Middle frontal gyrus (tissue), 1 donor: ENCODE results near the gene PACS1.
"Not testable (repeated sequence)": the region's sequence is repeated elsewhere in the genome, so short reads cannot be mapped to it uniquely, and the experiment has no call there.

Source experiments
- DNase-seq: peaks from one replicate; pipeline ENCODE4 v3.0.0-alpha.2; 2015; ENCODE audit warnings: low spot score; ENCODE audit errors: extremely low spot score

PACS1 gene

DNA sequence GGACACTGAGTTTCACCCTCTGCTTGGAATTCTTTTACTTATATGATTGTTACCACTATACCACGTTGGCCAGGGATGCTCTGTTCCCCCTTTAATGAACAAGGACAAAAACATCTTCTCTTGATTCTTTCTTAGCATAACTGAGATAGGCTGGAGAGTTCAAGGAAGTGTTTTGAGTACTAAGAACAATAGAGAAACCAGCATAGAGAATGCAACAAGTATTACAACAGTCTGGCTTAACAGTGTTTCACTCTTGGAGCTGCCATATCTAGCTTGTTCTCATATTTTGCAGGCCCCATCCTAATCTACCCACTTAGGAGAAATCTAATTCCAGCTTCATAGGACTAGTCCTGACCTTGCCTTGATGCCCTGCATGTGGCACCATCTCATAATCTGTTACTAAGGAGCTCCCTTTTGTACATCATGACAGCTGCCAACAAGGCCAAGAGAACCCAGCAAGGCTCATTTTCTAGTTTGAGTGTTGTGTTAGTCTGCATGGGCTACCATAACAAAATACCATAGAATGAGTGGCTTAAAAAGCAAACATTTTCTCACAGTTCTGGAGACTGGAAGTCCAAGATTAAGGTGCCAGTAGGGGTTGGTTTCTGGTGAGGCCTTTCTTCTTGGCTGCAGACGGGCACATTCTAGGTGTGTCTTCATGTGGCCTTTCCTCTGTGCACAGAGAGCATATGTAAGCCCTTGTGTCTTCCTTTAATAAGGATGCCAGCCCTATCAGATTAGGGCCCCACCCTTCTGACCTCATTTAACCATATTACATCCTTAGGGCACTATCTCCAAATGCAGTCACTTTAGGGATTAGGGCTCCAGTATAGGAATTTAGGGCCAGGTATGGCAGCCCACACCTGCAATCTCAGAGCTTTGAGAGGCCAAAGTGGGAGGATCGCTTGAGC is 37.8 kb downstream of the PACS1 start:
- DNase-seq = no peak

GRCh38 chr11:66109294-66109693 is 39.2 kb downstream of the PACS1 start:
- DNase-seq = no peak

- DNase-seq = no peak
Observed at GRCh38 chr11:66111158-66111557, 41.1 kb downstream of the PACS1 start.

GRCh38 chr11:66112041-66112491 is 42.0 kb downstream of the PACS1 start:
- no peak for DNase-seq

DNA sequence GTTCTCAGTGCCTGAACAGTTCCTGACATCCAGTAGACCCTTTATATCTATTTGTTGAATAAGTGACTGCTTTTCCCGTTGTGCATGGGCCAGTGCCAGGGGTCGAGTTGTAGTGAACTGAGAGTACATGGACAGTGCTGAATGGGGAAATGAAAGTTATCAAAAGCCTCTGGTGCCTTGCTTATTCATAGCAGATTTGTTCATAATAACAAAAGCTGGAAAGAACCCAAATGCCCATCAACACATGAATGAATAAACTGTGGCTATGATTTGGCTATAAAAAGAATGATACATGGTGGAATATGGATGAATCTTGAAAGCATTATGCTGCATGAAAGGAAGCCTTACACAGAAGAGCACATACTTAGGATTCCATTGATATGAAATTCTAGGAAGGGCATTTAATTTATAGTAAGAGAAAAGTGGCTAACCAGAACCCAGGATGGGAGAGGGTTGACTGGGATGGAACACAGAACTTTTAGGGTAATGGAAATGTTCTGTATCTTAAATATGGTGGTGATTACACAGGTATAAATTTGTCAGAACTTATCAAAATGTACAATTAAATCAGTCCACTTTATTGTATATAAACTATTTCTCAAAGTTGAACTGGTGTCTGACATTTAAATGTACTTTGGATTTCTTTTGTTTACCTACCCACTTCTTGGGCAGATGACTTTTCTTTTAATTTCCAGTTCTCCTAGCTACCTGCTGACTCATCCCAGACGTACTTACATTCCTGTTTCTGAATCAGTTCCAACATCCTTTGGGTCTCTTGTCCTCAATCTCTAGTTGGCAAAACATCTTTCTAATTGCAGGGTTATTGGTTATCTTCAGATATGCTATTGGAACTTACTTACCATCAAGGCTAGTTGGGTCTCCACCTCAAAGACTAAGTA is 42.8 kb downstream of the PACS1 start:
- DNase-seq = no peak

DNA sequence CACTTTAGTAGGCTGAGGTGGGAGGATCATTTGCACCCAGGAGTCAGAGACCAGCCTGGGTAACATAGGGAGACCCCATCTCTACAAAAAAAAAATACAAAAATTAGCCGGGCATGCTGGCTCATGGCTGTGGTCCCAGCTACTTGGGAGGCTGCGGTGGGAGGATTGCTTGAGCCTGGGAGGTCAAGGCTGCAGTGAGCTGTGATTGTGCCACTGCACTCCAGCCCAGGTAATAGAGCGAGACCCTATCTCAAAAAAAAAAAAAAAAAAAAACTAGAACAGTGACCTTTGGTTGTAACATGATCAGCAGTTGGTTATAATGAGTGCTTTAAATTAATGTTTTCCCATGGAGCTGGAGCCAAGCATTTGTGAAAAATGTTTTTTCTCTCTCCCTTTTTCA is 44.9 kb downstream of the PACS1 start:
- DNase-seq = not testable (repeated sequence)

GRCh38 chr11:66115638-66116301 is 45.7 kb downstream of the PACS1 start:
- DNase-seq = no peak

DNA sequence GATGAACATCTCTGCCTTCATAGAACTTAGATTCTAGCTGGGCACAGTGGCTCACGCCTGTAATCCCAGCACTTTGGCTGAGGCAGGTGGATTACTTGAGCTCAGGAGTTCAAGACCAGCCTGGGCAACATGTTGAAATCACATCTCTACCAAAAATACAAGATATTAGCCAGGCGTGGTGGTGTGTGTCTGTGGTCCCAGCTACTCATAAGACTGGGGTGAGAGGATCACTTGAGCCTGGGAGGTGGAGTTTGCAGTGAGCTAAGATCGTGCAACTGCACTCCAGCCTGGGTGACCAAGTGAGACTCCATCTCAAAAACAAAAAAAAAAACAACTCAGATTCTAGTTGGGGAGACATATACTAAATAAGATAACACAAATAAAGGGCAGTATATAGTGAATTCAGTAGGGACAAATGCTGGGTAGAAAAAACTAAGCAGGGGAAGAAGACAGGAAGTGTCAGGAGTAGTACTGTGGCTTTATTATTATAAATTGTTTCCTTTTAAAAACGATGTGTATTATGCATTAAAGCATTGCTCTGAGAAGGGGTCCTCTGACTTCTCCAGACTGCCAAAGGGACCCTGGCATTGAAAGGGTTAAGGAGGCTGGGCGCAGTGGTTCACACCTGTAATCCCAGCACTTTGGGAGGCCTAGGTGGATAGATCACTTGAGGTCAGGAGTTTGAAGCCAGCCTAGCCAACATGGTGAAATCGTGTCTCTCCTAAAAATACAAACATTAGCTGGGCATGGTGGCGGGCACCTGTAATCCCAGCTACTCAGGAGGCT is 46.7 kb downstream of the PACS1 start:
- DNase-seq = no peak

DNA sequence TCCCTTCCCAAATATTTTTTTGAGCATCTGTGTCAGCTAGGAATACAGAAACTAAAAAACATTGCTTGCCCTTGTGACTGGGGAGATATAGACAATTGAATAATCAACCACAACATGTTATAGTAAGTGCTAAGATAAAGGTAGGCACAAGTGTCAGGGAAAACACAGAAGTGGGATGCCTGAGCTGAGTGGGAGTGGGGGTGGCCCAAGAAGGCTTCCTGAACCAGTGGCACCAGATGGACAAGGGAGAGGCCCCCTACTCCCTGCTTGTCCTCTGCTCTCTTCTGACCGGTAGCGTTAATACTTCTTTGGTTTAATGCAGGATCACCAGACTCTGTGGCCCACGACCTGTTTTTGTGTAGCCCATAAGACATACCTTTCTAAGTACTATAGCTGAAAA is 48.8 kb downstream of the PACS1 start:
- DNase-seq = no peak

- no peak for DNase-seq
Observed at GRCh38 chr11:66119348-66120133, 49.5 kb downstream of the PACS1 start.

GRCh38 chr11:66121466-66121865 is 51.4 kb downstream of the PACS1 start:
- DNase-seq = no peak

DNA sequence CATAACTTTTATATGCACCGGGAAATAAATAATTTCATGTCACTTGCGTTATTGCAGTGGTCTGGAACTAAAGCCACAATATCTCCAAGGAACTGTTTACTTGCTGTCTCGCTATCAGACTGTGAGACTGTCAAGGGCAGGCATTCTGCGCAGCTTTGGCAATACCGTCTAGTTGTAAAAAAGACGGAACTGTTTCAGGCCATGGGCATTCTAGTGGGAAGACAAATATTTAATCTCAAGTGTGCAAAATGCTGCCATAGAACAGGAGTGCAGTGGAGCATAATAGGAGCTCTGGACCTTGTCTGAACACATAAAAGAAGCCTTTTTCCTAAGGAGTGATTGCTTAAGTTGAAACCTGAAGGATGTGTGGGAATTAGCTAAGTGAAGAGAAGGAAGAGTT is 53.8 kb downstream of the PACS1 start:
- no peak for DNase-seq

DNA sequence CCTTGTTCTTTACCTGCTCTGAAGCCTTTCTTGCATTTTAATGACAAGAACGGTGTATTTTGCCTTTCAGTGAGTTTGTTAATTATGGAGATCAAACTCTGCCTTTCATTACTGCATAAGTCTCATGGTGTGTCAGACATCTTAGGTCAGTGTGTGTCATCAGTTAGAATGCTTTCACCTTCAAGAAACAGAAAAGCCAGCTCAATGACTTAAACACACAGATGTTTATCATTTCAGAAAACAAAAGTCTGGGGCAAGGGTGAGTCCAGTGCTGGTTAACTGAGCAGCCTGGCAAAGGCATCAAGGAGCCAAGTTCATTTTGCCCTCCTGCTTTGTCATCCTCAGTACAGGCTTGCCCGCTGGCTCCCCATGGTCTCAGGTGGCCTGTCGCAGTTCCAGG is 54.5 kb downstream of the PACS1 start:
- DNase-seq = no peak

DNA sequence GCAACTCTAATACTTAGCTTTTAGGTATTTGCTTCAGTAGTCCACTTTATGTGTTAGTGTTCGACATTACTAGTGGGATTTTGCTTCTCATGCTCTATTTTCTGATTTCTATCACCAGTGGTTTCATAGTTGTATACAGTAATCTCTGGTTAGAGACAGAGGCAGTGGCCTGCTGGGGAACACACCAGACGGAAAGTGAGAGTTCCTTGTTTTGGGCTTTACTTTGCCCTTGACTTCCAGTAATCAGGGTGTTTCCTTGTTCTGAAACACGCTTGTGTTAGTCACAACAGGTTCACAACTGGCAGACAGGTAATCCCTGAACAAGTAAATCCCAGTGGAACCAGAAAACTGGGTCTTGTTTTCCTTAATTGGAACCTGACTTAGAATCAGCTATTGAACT is 56.0 kb downstream of the PACS1 start:
- DNase-seq = no peak

- peak; percentile 7 for DNase-seq
Observed at GRCh38 chr11:66126808-66127555, 56.9 kb downstream of the PACS1 start.

DNA sequence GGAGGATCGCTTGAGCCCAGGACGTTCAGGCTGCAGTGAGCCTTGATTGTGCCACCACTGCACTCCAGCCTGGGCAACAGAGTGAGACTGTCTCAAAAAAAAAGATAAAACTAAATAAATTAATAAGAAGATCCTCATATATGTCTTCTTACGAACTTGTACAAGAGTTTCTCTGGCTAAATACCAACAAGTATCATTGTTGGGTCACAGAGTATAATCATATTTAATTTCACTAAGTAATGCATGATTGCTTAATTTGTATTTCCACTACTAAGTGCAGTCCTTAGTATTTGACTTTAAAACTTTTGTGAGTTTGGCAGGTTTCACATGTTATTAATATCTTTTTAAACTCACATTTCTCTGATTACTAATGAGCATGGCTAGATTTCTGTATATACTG is 60.9 kb downstream of the PACS1 start:
- no peak for DNase-seq

GRCh38 chr11:66131937-66132632 is 62.0 kb downstream of the PACS1 start:
- DNase-seq = no peak

- no peak for DNase-seq
Observed at GRCh38 chr11:66133216-66133775, 63.2 kb downstream of the PACS1 start.
